GM12891 (cell line): ENCODE results near the gene TXLNG.
"Not testable (repeated sequence)": the region's sequence is repeated elsewhere in the genome, so short reads cannot be mapped to it uniquely, and the experiment has no call there.

Experiments used
- POLR2A ChIP-seq: IDR thresholded peaks from 2 replicates; pipeline ENCODE4 v1.6.1; 2011; ENCODE audit warnings: low read depth, low read length, control low read depth
- POLR2AphosphoS5 ChIP-seq: IDR thresholded peaks from 2 replicates; pipeline ENCODE4 v1.6.1; 2011; ENCODE audit warnings: low read depth, low read length, control low read depth
- SPI1 ChIP-seq: IDR thresholded peaks from 2 replicates; pipeline ENCODE4 v1.6.1; 2011; ENCODE audit warnings: low read depth, low read length, control low read depth
- TAF1 ChIP-seq: IDR thresholded peaks from 2 replicates; pipeline ENCODE4 v1.6.1; 2011; ENCODE audit warnings: low read depth, low read length, control low read depth

DNA sequence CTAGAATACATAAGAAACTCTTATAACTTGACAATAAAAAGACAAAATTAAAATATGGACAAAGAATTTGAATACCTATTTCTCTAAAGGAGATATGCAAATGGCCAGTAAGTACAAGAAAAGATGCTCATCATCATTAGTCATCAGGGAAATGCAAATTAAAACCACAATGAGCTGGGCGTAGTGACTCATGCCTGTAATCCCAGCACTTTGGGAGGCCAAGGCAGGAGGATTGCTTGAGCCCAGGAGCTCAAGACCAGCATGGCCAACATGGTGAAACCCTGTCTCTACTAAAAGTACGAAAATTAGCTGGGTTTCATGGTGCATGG lies 69.8 kb downstream of the TXLNG start:
- not testable (repeated sequence) for TF ChIP-seq POLR2AphosphoS5, TAF1, POLR2A, SPI1
